ENCODE measurements around the gene UBL5.
A peak's percentile ranks its signal among the peaks of the same experiment; 100 is the strongest.
"Not testable (repeated sequence)": the region's sequence is repeated elsewhere in the genome, so short reads cannot be mapped to it uniquely, and the experiment has no call there.

The UBL5 gene

DNA sequence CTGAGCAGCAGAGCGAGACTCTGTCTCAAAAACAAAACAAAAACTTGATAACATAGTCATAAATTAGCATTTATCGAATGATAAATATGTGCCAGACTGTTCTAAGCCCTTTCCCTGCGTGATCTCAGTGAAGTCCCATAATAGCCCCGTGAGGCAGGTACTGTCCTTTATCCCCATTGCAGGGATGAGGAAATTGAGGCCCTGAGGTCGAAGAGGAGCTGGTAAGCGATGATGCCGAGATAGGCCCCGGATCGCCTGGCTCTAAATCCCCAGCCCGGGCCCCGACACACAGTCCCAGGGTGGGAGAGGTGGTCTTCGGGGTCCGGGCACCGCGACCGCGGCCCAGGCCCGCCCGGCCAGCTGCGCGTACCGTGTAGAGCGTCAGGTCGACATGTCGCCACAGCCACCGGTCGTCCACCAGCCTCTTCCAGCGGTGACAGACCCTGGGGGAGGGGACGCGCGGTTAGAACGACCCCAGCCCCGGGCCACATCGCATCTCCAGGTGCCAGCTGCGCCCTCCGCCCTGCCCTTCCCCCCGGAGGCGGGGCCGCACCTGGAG, 9.5 kb upstream of the UBL5 start:
- no peak for DNase-seq

DNA sequence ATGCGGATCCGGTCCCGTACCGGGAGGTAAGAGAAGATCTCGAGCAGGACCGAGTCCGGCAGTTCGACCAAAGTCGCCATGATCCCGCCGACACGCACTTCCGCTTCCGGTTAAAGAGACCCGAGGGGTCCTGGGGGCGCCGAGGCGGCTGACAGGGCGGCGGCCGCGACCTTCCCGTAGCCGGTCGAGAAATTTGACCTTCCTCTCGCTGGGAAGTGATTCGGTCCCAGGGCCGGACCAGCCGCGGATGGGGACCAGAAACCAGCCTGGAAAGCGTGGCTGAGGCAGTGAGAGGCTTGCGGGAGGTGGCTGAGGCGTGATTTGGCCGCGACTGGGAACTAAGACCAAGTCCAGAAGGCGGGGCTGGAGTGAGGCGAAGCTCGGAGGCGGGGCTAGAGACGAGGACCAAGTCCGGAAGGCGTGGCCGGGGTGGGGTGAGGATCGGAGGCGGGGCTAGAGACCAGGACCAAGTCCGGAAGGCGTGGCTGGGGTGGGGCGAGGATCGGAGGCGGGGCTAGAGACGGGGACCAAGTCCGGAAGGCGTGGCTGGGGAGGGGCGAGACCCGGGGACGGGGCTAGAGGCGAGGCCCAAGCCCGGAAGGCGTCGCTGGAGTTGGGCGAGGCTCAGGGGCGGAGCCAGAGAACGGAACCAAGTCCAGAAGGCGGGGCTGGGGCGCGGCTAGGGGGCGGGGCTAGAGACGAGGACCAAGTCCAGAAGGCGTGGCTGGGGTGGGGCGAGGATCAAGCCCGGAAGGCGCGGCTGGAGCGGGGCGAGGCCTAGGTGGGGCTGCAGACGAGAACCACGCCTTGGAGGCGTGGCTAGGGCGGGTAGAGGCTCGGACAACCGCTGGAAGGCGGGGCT, 8.8 kb upstream of the UBL5 start, which contains the start of gene FBXL12:
TSS of gene FBXL12 (minus strand) at position 346 of the 862 bp plus-strand sequence. CDS start at position 80, 266 bp downstream.
- DNase-seq = peak; percentile 97 to 99

DNA sequence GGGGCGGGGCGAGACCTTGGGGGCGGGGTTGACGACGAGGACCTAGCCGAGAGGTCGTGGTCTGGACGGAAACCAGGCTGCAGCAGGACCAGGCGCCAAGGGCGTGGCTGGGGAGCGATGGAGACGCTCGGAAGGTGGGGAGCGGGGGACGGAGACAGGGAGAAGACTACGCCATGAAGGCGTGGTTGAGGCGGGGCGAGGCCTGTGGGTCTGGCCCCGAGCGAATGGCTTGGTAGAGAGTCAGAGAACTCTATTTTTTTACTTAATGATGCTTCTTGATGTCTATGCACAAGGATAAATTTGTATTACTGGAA, 8.2 kb upstream of the UBL5 start:
- DNase-seq = no peak

DNA sequence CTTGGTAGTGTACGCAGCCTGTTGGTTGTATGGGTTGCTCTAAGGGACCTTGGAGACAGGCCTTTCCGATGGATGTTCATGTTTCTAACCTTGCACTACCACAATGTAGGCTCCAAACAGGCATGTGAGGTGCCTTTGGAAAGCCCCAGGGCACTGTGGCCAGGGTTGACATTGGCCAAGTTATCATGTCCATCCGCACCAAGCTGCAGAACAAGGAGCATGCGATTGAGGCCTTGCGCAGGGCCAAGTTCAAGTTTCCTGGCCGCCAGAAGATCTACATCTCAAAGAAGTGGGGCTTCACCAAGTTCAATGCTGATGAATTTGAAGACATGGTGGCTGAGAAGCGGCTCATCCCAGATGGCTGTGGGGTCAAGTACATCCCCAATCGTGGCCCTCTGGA, 7.7 kb upstream of the UBL5 start:
- DNase-seq = not testable (repeated sequence)

DNA sequence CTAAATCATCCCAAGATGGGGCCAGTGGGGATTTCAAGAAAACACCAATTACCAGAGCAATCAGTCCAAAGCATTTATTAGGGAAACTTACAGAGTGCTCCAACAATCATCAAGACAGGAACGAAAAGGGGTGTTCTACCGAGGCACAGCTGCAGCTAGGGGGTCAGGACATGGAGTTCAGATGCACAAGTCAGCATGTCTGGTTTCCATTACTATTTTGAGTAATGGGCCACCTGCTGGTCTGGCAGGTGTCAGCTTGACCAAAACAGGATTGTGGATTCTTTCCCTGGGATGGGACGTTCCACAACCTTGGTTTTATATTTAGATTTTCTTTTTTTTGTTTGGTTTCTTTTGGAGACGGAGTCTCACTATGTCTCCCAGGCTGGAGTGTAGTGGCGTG, 3.9 kb upstream of the UBL5 start:
- no peak for DNase-seq

DNA sequence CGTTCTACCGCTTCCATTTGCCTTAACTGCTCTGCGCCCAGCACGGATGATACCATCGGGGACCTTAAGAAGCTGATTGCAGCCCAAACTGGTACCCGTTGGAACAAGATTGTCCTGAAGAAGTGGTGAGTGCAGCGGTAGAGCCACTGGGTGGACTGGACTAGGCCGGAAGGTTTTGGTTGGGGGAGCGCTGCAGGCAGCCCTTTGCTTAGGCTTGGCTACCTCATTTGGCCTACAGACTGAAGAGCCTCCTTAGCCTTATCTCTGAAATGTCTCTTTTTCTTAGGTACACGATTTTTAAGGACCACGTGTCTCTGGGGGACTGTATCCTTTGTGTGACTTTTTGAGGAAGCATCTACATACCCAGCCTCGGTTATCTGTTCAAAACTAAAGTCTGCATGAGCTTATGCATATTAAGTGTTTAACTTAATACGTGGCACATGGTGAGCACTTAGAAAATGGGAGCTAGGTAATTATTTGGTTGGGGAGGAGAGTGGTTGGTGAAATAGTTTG, 889 bp downstream of the UBL5 start:
- DNase-seq = no peak

DNA sequence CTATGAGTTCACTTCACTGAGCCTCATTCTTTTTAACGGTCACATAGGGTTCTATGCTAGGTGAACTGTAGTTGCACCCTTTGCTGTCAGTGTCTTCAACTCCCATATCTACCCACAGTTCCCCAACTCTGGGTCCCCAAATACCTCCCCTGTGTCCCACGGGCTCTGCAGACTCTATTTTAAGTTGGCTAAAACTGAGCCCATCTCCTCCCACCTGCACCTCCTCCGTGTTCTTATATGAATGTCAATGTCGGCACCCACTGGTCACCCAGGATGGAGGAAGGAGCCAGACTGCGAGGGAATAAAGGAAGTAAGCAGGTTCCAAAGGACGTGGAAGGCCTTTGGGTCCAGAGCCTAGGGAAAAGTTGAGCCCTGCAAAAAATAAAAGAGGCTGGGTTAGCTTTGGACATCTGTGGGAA, 6.6 kb downstream of the UBL5 start:
- DNase-seq = no peak

DNA sequence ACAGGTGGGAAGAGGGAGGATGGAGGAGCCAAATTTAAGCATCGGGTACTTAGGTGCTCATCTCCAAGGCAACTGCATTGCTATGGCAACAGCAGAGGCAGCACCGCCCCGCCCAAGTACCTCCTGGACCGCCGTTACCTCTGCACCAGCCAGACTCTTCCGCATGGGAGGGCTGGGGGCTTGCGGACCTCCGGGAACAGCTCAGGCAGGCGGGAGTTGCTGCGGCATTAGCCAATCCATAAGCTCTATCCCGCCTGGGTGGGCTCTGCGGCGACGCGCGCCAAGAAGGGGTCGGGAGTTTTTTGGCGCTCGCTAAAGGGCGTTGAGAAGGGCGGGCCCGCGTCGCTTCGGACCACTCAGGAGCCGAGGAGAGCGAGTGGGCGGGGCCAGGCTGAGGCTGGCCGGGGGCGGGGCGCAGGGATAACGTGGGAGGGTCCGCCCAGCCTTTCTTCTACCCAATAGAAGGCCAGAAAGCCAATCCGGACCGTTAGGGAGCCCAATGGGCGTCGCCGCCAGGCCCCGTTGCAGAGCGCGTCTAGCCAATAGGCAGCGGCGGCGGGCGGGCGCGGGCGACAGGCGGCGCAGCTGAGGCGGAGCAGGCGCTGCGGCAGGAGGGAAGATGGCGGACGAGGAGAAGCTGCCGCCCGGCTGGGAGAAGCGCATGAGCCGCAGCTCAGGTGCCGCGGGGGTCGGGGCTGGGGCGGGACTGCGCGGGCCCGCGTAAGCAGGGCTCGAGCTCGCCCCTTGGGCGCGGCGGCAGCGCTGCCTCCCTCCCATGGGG, 7.2 kb downstream of the UBL5 start, which contains the start of gene PIN1:
TSS of gene PIN1 (plus strand) at position 593 of the 781 bp plus-strand sequence. CDS start at position 620, 27 bp downstream.
- DNase-seq = peak; percentile 83 to 86

DNA sequence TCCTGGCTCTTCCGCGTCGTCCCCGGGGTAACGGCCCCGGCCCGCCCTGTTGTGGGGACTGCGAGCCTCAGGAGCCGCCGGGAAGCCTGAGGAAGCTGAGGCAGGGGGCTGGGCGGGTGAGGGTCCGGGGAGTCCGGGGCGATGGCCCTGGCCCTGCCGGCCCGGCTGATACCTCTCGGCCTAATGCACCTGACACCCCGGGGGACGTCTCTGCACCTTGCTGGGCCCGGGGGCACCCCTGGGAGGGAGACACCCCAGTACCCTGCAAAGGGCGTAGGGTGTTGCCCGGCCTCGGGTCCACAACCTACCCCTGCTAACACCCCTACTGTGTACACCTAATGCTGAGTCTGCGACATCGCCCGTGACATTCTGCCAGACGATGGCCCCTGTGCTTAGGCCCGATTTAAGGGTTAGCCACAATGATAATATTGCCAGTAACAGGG, 7.8 kb downstream of the UBL5 start:
- no peak for DNase-seq

DNA sequence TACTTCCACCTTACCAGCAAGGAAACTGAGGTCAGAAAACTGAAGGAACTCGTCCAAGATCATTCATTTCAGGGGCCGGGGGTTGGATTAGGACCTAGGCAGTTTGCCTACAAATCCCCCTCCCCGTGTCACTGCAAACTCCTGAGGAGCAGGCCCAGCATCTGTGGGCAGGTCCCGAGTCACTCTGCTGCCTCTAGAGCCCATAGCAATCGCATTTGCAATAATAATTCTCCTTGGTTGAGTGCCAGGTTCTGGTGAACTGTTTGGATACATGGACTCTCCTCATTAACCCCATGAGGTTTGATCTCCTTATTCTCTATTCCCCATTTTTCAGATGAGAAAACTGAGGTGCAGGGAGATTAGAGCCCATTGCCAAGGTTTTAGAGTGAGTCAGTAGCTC, 8.3 kb downstream of the UBL5 start:
- DNase-seq = no peak

DNA sequence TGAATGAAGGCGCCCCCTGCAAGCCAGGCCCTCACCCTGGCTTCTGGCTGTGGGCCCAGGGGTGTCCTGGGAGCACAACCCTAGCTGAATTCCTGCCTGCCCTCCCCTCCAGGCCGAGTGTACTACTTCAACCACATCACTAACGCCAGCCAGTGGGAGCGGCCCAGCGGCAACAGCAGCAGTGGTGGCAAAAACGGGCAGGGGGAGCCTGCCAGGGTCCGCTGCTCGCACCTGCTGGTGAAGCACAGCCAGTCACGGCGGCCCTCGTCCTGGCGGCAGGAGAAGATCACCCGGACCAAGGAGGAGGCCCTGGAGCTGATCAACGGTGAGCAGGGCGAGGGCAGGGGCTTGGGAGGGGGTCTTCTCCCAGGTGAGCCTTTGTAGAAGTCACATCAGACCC, 10.6 kb downstream of the UBL5 start:
- no peak for DNase-seq

DNA sequence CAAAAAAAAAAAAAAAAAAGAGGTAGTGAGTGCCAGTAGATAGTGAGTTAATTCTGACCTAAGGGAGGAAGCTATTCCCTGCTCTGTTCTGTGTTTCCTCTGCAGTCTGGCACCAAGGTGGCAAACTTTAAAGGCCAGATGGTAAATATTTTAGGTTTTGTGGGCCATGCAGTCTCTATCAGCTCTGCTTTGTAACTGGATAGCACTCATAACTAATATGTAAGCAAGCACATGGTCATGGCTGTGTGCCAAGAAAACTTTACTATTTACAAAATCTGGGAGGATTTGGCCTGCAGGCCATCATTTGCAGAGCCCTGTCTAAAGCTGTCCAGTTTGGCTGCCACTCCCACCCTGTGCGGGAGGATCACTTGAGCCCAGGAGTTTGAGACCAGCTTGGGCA, 11.7 kb downstream of the UBL5 start:
- no peak for DNase-seq

DNA sequence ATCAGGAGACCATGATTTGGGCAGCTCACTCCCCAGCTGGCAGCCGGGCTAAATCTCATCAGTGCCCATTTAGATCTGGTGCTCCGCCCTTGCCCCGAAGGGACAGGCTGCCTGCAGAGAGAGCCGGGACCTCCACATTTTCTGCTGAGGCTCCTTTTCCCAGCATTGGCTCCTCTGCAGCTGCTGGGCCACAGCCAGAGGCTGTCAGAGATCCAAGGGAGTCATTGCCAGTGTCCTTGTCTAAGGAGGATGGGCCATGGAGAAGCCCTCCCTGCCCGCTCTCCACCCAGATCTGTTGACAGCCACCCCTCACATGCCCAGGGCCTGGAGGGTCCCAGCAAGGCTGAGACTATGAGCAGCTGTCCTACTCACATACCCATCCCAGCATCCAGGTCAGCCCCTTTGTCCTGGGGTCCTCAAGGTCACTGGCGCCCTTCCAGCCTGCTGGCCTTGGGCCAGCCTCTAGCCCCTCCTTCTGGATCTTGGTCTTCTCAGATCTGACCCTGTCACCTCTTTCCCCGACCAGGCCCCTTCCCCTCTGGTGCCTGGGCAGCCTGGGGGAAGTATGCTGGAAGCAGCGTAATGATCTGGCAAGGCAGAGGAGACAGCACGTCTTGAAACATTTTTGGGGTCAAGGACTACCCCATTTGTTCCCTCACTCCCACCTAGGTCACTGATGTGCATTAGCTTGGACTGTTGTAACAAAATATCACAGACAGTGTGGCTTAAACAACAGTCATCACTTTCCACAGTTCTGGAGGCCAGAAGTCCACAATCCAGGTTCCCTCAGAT, 15.3 kb downstream of the UBL5 start:
- DNase-seq = no peak

DNA sequence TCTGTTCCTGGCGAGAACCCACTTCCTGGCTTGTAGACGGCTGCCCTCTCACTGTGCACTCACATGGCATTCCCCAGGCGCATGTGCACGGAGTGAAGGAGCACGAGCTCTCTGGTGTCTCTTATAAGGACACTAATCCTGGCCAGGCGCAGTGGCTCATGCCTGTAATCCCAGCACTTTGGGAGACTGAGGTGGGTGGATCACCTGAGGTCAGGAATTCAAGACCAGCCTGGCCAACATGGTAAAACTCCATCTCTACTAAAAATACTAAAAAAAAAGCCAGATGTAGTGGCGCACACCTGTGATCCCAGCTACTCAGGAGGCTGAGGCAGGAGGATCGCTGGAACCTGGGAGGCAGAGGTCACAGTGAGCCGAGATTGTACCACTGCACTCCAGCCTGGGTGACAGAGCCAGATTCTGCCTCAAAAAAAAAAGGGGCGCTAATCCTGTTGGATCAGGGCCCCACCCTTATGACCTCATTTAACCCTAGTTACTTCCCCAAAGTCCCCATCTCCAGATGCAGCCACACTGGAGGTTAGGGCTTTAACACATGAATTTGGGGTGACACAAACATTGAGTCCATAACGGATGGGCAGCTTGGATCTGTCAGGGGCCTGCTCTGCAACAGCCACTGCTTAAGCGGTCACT, 16.0 kb downstream of the UBL5 start:
- DNase-seq = not testable (repeated sequence)

DNA sequence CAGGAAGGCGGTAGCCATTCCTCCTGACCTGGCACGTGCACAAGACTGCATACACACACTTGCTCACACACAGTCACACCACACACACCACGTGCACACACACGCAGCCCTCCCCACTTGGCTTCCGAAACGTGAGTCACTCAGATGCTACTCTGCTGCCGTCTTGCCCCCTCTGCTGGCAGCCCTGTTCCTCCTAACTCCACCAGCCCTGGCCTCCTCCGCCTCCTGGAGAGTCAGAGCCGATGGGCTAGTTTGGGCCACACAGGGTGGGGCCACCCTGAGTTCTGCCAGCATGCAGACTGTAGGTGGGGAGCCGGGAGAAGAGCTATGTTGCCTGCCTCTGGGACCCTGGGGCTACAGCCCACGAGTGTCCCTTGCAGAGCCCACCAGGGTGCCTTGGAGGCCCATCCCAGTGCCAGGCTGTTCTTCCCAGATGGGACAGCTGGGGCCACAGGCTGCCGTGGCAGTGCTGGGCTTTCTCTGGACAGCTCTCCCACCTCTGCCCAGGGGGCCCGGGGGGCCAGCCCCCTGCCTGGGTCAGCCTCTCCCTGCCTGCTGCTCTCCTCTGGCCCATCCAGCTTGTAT, 19.5 kb downstream of the UBL5 start:
- no peak for DNase-seq

DNA sequence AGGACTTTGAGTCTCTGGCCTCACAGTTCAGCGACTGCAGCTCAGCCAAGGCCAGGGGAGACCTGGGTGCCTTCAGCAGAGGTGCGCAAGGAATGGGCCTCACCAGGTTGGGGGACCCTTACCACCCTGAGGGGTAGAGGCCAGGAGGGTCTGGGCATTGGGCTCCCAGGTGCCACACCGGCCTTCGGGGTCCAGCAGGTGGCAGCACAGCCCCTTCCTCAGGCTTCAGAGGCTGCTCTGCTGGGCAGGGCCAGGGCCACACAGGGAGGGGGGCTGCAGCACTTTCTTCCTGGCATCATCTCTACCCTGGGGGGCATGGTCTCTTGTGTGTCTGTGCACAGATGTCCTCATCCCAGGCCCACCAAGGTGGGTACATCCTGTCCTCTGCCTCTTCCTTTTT, 20.3 kb downstream of the UBL5 start:
- no peak for DNase-seq

DNA sequence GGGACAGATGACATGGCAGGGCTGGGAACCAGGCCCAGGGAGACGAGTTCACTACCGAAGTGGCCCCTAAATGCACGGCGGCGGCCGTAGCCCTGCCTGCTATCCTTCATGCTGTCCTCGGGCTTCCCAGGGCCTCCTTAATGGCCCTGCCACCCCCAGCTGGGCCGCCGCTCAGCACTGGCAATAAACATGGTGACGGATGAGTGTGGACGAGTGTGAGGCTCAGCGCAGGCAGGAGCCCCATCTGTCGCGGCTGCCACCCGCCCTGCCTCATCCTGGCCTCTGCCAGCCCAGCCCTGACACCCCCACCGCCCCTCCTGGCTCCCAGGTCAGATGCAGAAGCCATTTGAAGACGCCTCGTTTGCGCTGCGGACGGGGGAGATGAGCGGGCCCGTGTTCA, 21.0 kb downstream of the UBL5 start:
- DNase-seq = no peak

DNA sequence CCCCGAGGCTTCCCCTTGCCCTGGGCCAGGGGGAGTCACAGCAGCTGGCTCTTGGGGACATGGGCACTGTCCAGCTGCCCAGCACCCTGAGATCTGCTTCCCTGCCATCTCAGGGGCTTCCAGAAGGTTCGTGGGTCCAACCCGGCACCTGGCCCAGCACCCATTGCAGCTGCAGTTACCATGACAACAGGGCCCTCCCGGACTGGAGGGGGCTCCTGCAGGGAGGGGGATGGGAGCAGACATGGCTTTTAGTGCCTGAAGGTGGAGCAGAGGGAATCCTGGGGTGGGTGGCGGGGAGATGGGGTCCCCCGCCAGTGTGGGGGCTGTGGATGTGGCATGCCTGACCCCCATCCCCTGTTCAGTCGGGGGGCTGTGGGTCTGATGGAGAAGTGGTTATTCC, 22.1 kb downstream of the UBL5 start:
- no peak for DNase-seq

DNA sequence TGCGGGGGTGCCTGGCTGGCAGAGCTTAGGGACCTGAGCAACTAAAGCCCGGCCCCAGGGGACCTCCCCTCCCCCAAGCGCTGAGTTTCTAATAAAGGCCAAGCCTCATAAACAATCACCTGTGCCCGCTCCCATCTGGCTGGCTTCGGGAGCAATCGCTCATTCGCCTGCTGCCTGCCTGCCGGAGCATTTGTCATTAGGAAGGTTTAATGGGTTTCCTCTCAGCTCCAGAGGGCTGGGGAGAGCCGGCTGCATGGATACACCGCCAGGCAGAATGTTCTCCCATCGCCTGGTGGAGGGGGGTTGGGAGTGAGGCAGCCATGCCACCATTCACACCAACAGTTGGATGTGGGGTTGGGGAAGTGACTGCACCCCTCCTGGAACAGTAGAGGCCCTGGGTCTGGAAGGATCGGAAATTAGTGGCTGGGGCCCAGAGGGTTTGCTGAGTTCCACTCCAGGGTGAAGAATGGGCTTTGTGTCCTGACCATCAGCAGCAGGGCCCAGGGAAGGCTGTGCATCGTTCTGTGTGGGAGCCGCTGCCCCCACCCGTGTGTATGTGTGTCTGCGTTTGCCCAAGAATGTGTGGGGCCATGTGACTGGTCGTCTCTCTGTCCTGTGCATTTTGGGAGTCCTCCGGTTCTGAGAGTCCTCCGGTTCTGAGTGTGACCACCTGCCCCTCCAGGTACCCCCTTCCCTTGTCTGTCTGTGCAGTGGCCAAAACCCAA, 22.7 kb downstream of the UBL5 start:
- DNase-seq = no peak

DNA sequence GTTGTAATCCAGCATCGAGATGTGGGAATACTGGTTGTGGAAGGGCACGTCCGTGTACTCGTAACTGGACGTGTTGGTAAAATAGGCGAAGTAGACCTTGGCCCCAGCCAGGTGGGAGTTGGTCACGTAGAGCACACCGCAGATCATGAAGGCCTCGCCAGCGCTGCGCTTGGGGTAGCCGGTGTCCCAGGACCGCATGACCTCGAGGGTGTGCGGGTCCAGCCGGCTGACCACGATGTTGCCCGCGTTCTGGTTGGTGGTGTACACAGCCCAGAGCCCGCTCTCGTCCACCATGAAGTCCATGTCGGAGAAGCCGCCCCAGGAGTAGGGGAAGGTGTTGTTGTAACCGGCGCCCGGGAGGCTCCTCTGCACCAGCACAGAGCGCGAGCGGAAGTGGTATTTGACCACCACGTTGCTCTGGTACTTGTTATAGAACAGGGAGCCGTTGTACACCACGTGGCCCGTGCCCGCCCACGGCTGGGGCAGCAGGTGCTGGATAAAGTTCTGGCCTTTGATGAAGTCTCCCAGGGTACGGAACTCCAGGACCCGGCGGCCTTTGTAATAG, 26.6 kb downstream of the UBL5 start:
- DNase-seq = no peak

DNA sequence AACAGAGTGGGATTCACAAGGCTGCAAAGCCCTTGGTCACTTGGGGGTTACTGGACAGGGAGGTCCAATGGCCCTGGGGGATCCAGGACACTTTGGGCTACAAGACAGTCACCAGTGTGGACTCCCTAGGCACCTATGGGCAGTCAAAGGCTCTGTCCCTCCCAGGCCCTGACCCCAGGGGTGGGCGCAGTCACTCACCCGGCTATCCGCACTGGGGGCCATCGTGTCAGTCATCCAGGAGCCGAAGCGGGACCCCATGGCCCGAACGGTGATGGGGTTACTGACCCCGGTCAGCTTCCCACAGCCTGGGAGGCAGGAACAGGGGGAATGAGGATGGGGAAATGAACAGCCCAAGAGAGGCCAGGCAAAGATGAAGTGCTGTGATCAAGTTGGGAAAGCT, 28.9 kb downstream of the UBL5 start:
- no peak for DNase-seq
